ENCODE data around the gene SLC6A17. TPM values are rescaled to one million over a fixed set of nuclear protein-coding genes. Genes with fewer than 3 reads are reported as not detected.

SLC6A17 gene
- total RNA-seq, 4 donors from 2014 or later, result under 0.01 to 1.7 (median 0.91) TPM

- Histone ChIP-seq H3K27me3 (no peaks in the 10 kb centered on the region), H3K4me1 (peaks cover 0 to 41% (median 11%) of the 10 kb centered on the region in 3 donors), H3K27ac (no peak overlapping the region), H3K4me3 (no peak overlapping the region), H3K36me3 (peaks cover 0 to 13% of the 10 kb centered on the region in 2 donors), H3K9me3 (no peaks in the 10 kb centered on the region)
- TF ChIP-seq EP300 (IDR thresholded peaks at IDR 0.05) (no peak), POLR2A (IDR thresholded peaks at IDR 0.05) (no peak), CTCF (IDR thresholded peaks at IDR 0.05) (no peak), POLR2AphosphoS5 (IDR thresholded peaks at IDR 0.05) (no peak)
- no peak for ATAC-seq
- 84 to 89% methylated on average over 3 to 4 of the region's 6 CpGs for WGBS, 2 donors (ENCODE audit: low coverage in 1 of 2)
Observed at GRCh38 chr1:110216844-110217444, 66.7 kb downstream of the SLC6A17 start.

DNA sequence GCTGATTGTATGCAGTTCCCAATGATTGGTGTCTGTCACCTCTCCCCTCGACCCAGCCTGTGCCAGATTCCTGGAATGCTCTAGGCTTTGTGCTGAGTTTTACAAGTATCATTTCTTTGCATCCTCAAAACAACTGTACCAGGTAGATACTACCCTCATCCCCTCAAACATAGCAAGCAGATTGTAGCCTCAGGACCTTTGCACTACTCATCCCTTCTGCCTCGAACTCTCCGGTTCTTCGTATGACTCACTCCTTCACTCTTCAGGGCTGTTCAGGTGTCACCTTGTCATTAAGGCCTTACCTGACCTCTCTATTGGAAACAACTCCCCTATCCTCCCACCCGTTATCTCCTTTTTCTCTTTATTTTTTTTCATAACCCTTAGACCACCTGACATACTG is 67.8 kb downstream of the SLC6A17 start:
- H3K36me3 ChIP-seq, result peaks cover 0 to 25% of the 10 kb centered on the region in 2 donors
- no peak overlapping the region for H3K27ac ChIP-seq
- H3K4me1 ChIP-seq, result peaks cover 0 to 29% (median 11%) of the 10 kb centered on the region in 3 donors
- 88 to 92% methylated on average over 4 to 5 of the region's 5 CpGs for WGBS, 2 donors (ENCODE audit: low coverage in 1 of 2)
- TF ChIP-seq EP300 (IDR thresholded peaks at IDR 0.05) (no peak), POLR2AphosphoS5 (IDR thresholded peaks at IDR 0.05) (no peak), CTCF (IDR thresholded peaks at IDR 0.05) (no peak), POLR2A (IDR thresholded peaks at IDR 0.05) (no peak)
- no peaks in the 10 kb centered on the region for H3K9me3 ChIP-seq
- H3K27me3 ChIP-seq, result no peaks in the 10 kb centered on the region
- H3K4me3 ChIP-seq, result no peak overlapping the region
- no peak for ATAC-seq

GRCh38 chr1:110218739-110219138 is 68.4 kb downstream of the SLC6A17 start:
- Histone ChIP-seq H3K27ac (no peak overlapping the region), H3K4me3 (no peak overlapping the region), H3K9me3 (no peaks in the 10 kb centered on the region), H3K4me1 (peaks cover 0 to 23% (median 6%) of the 10 kb centered on the region in 3 donors), H3K27me3 (no peaks in the 10 kb centered on the region), H3K36me3 (peaks cover 0 to 31% of the 10 kb centered on the region in 2 donors)
- TF ChIP-seq CTCF (IDR thresholded peaks at IDR 0.05), result no peak
- TF ChIP-seq EP300 (IDR thresholded peaks at IDR 0.05), result no peak
- TF ChIP-seq POLR2A (IDR thresholded peaks at IDR 0.05), result no peak
- no peak for TF ChIP-seq POLR2AphosphoS5 (IDR thresholded peaks at IDR 0.05)
- WGBS, 2 donors (ENCODE audit: low coverage in 1 of 2), result no CpG with 5 or more reads among the region's 4 CpGs
- ATAC-seq, result no peak

- Histone ChIP-seq H3K9me3 (no peaks in the 10 kb centered on the region), H3K27me3 (no peaks in the 10 kb centered on the region), H3K36me3 (peaks cover 0 to 45% of the 10 kb centered on the region in 2 donors), H3K4me1 (peaks cover 0 to 9% (median 0%) of the 10 kb centered on the region in 3 donors), H3K4me3 (no peak overlapping the region), H3K27ac (no peak overlapping the region)
- 74 to 86% methylated on average over 1 to 4 of the region's 5 CpGs for WGBS, 2 donors (ENCODE audit: low coverage in 1 of 2)
- ATAC-seq, result no peak
- no peak for TF ChIP-seq EP300 (IDR thresholded peaks at IDR 0.05)
- no peak for TF ChIP-seq POLR2AphosphoS5 (IDR thresholded peaks at IDR 0.05)
- no peak for TF ChIP-seq CTCF (IDR thresholded peaks at IDR 0.05)
- TF ChIP-seq POLR2A (IDR thresholded peaks at IDR 0.05), result no peak
Observed at GRCh38 chr1:110220324-110220723, 70.0 kb downstream of the SLC6A17 start.

DNA sequence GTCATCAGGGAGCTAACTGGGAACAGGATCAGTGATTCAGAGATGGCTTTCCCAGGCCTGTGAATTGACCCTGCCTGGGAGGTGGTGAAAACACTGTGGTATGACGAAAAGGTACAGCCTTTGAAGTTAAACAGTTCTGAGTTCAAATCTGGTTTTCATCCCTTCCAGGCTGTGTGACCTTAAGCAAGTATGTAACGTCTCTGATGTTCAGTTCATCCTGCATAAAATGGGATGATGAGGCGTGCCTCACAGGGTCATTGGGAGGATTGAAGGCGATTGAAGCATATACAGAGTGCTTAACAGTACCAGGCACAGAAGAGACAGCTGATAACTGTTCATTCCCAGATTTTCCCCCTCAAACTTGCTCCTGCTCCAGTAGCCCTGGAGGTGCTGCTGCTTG is 70.8 kb downstream of the SLC6A17 start:
- ATAC-seq, result no peak
- Histone ChIP-seq H3K4me1 (peaks cover 0 to under 1% (median 0%) of the 10 kb centered on the region in 3 donors), H3K27me3 (no peaks in the 10 kb centered on the region), H3K9me3 (no peaks in the 10 kb centered on the region), H3K4me3 (no peak overlapping the region), H3K27ac (no peak overlapping the region), H3K36me3 (peaks cover 0 to 53% of the 10 kb centered on the region in 2 donors)
- no peak for TF ChIP-seq POLR2A (IDR thresholded peaks at IDR 0.05)
- TF ChIP-seq CTCF (IDR thresholded peaks at IDR 0.05), result no peak
- no peak for TF ChIP-seq EP300 (IDR thresholded peaks at IDR 0.05)
- no peak for TF ChIP-seq POLR2AphosphoS5 (IDR thresholded peaks at IDR 0.05)
- 88 to 100% methylated on average over 4 of the region's 4 CpGs for WGBS, 2 donors (ENCODE audit: low coverage in 1 of 2)

Data from gastroesophageal sphincter (tissue), 4 donors.